NCI-H2081 treated with DMSO at 0.1 percent for 48 hours (cell line): ENCODE results near the gene SHISAL1.
"Not testable (repeated sequence)": the region's sequence is repeated elsewhere in the genome, so short reads cannot be mapped to it uniquely, and the experiment has no call there.

Experiments used
- DNase-seq: peaks from one replicate; lab custom pipeline; 2025; lab: John Stamatoyannopoulos, UW

SHISAL1 gene

GRCh38 chr22:44328326-44328725, 15.6 kb upstream of the SHISAL1 start:
- DNase-seq = no peak

- no peak for DNase-seq
These were observed 13.7 kb upstream of the SHISAL1 start for GRCh38 chr22:44326491-44326885.

DNA sequence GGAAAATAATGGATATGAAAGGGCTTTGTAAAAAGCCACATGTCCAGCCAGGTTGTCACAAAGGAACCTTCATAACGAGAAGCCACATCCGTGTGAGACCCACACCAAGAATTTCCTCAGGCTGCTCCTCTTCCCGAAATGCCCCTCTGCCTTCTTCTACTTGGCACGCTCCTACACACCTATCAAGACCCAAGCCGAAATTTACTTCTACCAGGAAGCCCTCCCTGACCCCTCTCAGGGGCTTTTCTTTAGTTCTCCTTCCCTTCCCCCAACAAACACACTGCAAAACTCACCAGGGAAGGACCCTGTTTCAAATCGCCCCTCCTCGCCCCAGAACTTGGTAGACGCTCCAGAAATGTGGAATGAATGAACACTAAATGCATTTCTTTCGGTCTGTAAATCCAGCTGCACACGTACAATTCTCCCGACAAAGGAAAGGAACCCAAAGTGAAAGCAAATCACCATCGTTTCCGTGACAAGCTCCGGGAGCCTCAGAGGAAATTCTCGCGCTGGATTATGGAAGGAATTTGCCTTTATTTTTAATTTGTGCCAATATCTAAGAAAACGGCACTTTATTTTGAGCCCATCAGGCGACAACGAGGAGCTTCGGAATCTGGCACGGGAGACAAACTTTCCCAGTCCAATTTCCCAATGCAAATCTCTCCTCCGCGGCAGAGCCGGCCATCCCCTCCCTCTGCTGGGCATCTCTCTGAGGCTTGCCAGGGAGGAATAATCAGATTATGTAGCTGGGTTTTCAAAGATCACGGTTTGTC, 13.2 kb upstream of the SHISAL1 start:
- no peak for DNase-seq

DNA sequence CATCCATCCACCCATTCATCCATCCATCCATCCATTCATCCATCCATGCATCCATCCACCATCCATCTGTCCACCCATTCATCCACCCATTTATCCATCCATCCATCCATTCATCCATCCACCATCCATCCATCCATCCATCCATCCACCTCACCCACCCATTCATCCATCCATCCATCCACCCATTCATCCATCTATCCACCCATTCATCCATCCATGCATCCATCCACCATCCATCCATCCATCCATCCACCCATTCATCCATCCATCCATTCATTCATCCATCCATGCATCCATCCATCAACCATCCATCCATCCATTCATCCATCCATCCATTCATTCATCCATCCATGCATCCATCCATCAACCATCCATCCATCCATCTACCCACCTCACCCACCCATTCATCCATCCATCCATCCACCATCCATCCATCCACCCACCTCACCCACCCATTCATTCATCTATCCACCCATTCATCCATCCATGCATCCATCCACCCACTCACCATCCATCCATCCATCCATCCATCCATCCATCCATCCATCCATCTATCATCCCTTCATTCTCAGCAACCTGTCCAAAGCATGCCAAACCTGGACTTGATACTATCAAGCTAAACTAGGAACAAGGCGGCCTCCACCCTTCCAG, 10.5 kb upstream of the SHISAL1 start:
- DNase-seq = not testable (repeated sequence)

DNA sequence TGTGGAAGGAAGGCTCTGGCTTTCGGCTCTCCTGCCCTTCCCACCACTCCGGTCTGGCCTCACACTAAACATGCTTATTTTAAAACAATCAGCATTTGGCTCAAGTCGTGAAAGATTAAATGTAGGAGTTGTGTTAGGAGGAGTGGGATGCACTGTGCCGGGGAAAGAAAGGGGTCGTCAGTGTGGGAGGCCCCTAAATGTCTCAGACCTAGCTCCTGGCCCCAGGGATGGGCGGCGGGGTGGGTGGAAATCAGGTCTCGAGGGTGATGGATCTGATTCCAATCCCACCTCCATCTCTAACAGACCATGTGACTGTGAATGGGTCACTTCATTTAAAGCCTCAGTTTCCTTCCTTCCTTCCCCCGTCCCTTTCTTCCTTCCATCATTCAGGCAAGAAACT, 6.9 kb upstream of the SHISAL1 start:
- no peak for DNase-seq

DNA sequence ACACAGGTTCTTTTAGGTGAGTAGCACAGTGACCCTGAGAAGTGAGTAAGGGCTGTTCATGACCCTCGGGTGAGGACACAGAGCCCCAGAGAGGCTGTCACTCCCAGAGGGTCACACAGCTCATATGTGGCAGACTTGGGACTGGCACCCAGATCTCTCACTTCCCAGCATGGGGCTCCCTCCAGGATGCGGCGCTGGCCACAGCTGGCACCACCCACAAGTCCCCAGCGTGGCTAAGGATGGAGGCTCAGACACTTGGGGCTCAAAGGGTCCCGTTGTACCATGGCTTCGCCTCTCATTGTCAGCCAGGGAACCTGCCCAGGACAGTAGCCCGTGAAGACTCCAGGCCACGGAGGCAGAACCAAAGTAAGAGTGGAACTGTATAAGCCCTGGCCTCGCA, 6.0 kb upstream of the SHISAL1 start:
- DNase-seq = no peak

- no peak for DNase-seq
These were observed 5.3 kb upstream of the SHISAL1 start for GRCh38 chr22:44317886-44318637.

DNA sequence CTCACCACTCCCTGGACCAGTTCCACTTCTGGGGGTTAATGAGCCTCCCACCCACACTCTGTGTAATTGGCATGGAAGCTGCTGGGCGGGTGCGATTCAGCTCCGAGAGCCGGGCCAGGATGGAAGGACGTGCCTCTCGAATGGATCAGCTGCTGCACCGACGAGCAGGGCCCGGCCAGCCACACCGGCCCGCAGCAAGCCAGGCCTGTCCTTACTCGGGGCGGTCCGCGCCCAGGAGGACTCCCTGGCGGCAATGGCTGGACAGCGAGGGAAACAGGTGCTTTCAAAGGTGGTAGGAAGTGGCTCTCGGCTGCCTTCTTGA, 4.3 kb upstream of the SHISAL1 start:
- DNase-seq = no peak

- DNase-seq = no peak
These were observed 3.8 kb upstream of the SHISAL1 start for GRCh38 chr22:44316393-44317122.

GRCh38 chr22:44314425-44315067, 1.8 kb upstream of the SHISAL1 start:
- no peak for DNase-seq

GRCh38 chr22:44313385-44314006, 745 bp upstream of the SHISAL1 start:
- DNase-seq = no peak

DNA sequence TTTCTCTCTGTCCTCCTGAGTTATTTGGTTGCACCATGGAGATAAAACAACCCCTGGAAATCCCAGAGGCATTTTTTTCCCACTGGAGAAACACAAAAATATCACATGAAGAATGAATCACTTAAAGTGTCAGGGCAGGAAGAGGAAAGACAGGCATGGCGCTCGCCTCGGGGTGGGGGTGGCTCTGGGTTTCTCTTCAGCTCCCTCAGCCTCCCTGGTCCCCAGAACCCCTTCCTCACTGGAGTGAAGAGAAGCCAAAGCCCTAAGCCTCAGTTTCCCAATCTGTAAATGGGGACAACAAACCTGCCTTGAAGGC, 938 bp downstream of the SHISAL1 start:
- DNase-seq = no peak

GRCh38 chr22:44311104-44311854, 1.5 kb downstream of the SHISAL1 start:
- DNase-seq = no peak

DNA sequence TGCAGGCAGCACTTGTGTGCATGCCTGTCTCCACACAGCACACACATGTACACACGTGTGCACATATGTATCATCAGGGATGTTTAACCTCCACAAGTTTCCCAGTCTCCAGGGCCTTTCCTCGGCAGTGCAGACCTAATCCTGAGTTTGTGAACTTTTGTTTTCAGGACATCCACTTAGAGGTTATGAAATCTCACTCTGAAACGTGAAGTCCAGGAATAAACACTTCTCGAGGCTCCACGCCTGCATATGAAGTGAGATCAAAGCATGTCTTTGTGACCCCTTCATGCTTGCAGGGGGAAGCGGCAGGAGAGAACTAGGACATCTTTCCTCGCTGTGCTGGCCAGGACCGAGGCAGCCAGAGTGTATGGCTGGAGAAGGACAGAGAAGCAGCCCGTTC, 3.1 kb downstream of the SHISAL1 start:
- no peak for DNase-seq

- no peak for DNase-seq
These were observed 3.6 kb downstream of the SHISAL1 start for GRCh38 chr22:44309137-44309536.

DNA sequence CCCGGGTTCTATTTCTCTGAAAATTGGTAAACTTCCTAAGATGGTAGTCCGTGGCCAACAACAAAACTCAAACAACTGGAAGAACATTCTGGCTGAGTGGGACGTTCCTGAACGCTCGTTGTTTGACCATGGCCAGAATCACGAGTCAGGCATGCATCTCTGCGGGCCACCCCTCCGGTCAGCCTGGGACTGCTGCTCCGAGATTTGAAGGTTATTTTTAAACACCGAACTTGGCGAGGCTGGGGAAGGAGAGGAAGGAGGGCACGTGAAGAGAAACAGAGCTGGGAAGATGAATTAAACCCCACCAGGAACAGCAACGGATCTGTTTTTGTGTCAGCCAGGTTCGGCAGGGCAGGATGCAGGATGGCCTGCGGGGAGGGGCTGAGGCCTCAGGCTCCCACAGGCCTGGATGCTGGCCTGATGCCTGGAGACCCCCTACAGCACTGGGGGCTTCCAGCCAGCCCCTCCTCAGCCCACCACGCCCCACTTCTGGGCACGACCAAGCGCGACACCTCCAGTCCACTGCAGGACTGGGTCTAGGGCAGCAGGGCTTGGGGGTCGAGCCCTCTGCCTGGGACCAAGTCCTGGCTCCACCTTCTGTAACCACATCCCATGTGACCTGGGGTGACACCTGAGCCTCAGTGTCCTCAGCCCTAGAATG, 5.1 kb downstream of the SHISAL1 start:
- DNase-seq = no peak

- no peak for DNase-seq
These were observed 6.9 kb downstream of the SHISAL1 start for GRCh38 chr22:44305888-44306287.

- no peak for DNase-seq
These were observed 7.3 kb downstream of the SHISAL1 start for GRCh38 chr22:44305455-44305854.

GRCh38 chr22:44304911-44305310, 7.8 kb downstream of the SHISAL1 start:
- no peak for DNase-seq

GRCh38 chr22:44304354-44304753, 8.4 kb downstream of the SHISAL1 start:
- no peak for DNase-seq
